Upper lobe of right lung (tissue), 1 donor: ENCODE results near the gene SLC16A4. TPM values are rescaled to one million over a fixed set of nuclear protein-coding genes. Genes with fewer than 3 reads are reported as not detected.
"Not testable (repeated sequence)": the region's sequence is repeated elsewhere in the genome, so short reads cannot be mapped to it uniquely, and the experiment has no call there.

Experiments used
- ATAC-seq: fragments of 200-7000 bp; cut with Tn5 transposase; one replicate; pipeline ENCODE4 v1.9.1; 2020; ENCODE audit warnings: mild to moderate bottlenecking, moderate library complexity
- DNase-seq: peaks from one replicate; pipeline ENCODE4 v3.0.0-alpha.2; 2020
- H3K27ac ChIP-seq: fragments of 200-600 bp; one replicate; pipeline ENCODE4 v1.8.0; 2022
- H3K27me3 ChIP-seq: fragments of 200-600 bp; one replicate; pipeline ENCODE4 v1.8.0; 2022; ENCODE audit warnings: mild to moderate bottlenecking
- H3K36me3 ChIP-seq: fragments of 200-600 bp; one replicate; pipeline ENCODE4 v1.8.0; 2022
- H3K4me1 ChIP-seq: fragments of 200-600 bp; one replicate; pipeline ENCODE4 v1.8.0; 2022
- H3K4me3 ChIP-seq: fragments of 200-600 bp; one replicate; pipeline ENCODE4 v1.8.0; 2022; ENCODE audit warnings: mild to moderate bottlenecking
- H3K9me3 ChIP-seq: fragments of 200-600 bp; one replicate; pipeline ENCODE4 v1.8.0; 2022
- CTCF ChIP-seq: fragments of 200-600 bp; IDR thresholded peaks from one replicate; pipeline ENCODE4 v1.8.0; 2022; ENCODE audit warnings: antibody characterized with exemption
- intact Hi-C: fragments of 100-400 bp; cut with DNase I; formaldehyde crosslinking; loops from one replicate; pipeline ENCODE4 v1.11.0; 2022
- total RNA-seq: library from RNA; stranded (reverse); fragmentation: NEBNext Ultra II Directional; extraction: Animal tissue kit (Norgen Biotek cat#: 25700); gene quantifications from one replicate; pipeline ENCODE4 v1.2.1, GENCODE V29; 2021
- donor health status: DM: no; HTN: yes; CAD: no; lungs with severe emphysema.

Gene SLC16A4
- total RNA-seq, 1 donor from 2014 or later = 15.9 TPM

GRCh38 chr1:110404401-110404800 is 13.6 kb upstream of the SLC16A4 start:
- DNase-seq (no peak), ATAC-seq (no peak)
- H3K4me3 ChIP-seq = no peak overlapping the region
- no peak overlapping the region for H3K27ac ChIP-seq
- peaks cover 65% of the 10 kb centered on the region for H3K36me3 ChIP-seq
- TF ChIP-seq CTCF = no peak
- H3K9me3 ChIP-seq = no peaks in the 10 kb centered on the region
- H3K27me3 ChIP-seq = no peaks in the 10 kb centered on the region
- intact Hi-C loops = no loop called here
- H3K4me1 ChIP-seq = peaks cover 11% of the 10 kb centered on the region

- intact Hi-C loops = no loop called here
- Histone ChIP-seq H3K9me3 (no peaks in the 10 kb centered on the region), H3K27ac (no peak overlapping the region), H3K27me3 (no peaks in the 10 kb centered on the region), H3K36me3 (peaks cover 71% of the 10 kb centered on the region), H3K4me1 (peaks cover 11% of the 10 kb centered on the region), H3K4me3 (no peak overlapping the region)
- ATAC-seq (no peak), DNase-seq (no peak)
- no peak for TF ChIP-seq CTCF
These were observed 13.0 kb upstream of the SLC16A4 start for GRCh38 chr1:110403805-110404204.

- H3K27me3 ChIP-seq, H3K27ac ChIP-seq, DNase-seq, intact Hi-C loops, H3K4me3 ChIP-seq, ATAC-seq, H3K9me3 ChIP-seq, H3K4me1 ChIP-seq: not testable (repeated sequence)
- peaks cover 34% of the 10 kb centered on the region for H3K36me3 ChIP-seq
These were observed 5.6 kb upstream of the SLC16A4 start for GRCh38 chr1:110396259-110396958.

GRCh38 chr1:110394493-110394820 is 3.6 kb upstream of the SLC16A4 start:
- intact Hi-C loops = no loop called here
- Histone ChIP-seq H3K36me3 (peaks cover 14% of the 10 kb centered on the region), H3K4me1 (no peaks in the 10 kb centered on the region), H3K9me3 (no peaks in the 10 kb centered on the region), H3K27ac (no peak overlapping the region), H3K27me3 (no peaks in the 10 kb centered on the region), H3K4me3 (no peak overlapping the region)
- ATAC-seq (no peak), DNase-seq (no peak)
- no peak for TF ChIP-seq CTCF

GRCh38 chr1:110393691-110394492 is 3.1 kb upstream of the SLC16A4 start:
- no peaks in the 10 kb centered on the region for H3K4me1 ChIP-seq
- ATAC-seq (no peak), DNase-seq (no peak)
- intact Hi-C loops = no loop called here
- H3K4me3 ChIP-seq = no peak overlapping the region
- TF ChIP-seq CTCF = no peak
- H3K9me3 ChIP-seq = no peaks in the 10 kb centered on the region
- peaks cover 9% of the 10 kb centered on the region for H3K36me3 ChIP-seq
- H3K27me3 ChIP-seq = no peaks in the 10 kb centered on the region
- no peak overlapping the region for H3K27ac ChIP-seq

- H3K27ac ChIP-seq = no peak overlapping the region
- no peak for TF ChIP-seq CTCF
These were observed 2.5 kb upstream of the SLC16A4 start for GRCh38 chr1:110393286-110393685.

More at GRCh38 chr1:110393286-110393685, 2.5 kb upstream of the SLC16A4 start:
- DNase-seq = no peak
- no peak for ATAC-seq
- Histone ChIP-seq H3K36me3 (peaks cover 3% of the 10 kb centered on the region), H3K4me3 (no peak overlapping the region), H3K4me1 (no peaks in the 10 kb centered on the region), H3K27me3 (no peaks in the 10 kb centered on the region), H3K9me3 (no peaks in the 10 kb centered on the region)
- intact Hi-C loops = no loop called here
